Measurements from ENCODE around the gene PRR13.
A peak's percentile ranks its signal among the peaks of the same experiment; 100 is the strongest.
"Not testable (repeated sequence)": the region's sequence is repeated elsewhere in the genome, so short reads cannot be mapped to it uniquely, and the experiment has no call there.

The PRR13 gene, protein sequence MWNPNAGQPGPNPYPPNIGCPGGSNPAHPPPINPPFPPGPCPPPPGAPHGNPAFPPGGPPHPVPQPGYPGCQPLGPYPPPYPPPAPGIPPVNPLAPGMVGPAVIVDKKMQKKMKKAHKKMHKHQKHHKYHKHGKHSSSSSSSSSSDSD

GRCh38 chr12:53441040-53441833 is at the start of gene PRR13:
PRR13 (plus strand) TSS chr12:53441734; CDS start chr12:53442715, 981 bp downstream.
- DNase-seq: peak; percentile 99

DNA sequence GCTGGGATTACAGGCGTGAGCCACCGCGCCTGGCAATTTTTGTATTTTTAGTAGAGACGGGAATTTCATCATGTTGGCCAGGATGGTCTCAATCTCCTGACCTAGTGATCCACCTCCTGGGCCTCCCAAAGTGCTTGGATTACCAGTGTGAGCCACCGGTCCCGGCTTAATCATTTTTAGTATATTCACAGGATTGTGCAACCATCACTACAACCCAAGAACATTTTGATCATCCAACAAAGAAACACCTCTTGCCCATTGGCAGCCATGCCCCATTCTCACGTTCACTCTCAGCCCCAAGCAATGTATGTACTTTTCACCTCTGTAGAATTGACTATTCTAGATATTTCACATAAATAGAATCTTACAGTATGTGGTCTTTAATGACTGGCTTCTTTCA is 41.6 kb upstream of the PRR13 start:
- DNase-seq: no peak

- not testable (repeated sequence) for DNase-seq
Measured at GRCh38 chr12:53402351-53402750, 39.2 kb upstream of the PRR13 start.

DNA sequence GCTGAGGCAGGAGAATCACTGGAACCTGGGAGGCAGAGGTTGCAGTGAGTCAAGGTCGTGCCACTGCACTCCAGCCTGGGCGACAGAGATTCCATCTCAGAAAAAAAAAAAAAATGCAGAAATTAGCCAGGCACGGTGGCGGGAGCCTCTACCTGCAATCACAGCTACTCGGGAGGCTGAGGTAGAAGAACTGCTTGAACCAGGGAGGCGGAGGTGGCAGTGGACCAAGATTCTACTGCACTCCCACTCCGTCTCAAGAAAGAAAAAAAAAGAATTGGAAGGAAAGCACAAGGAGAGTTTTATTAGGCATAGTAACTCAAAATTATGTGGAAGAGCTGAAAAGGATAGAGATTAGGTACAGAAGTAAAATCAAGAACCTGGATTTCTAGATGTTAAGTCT is 38.7 kb upstream of the PRR13 start:
- DNase-seq: no peak

DNA sequence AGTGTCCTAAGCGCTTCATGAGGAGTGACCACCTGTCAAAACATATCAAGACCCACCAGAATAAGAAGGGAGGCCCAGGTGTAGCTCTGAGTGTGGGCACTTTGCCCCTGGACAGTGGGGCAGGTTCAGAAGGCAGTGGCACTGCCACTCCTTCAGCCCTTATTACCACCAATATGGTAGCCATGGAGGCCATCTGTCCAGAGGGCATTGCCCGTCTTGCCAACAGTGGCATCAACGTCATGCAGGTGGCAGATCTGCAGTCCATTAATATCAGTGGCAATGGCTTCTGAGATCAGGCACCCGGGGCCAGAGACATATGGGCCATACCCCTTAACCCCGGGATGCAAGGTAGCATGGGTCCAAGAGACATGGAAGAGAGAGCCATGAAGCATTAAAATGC is 30.6 kb upstream of the PRR13 start:
- no peak for DNase-seq

- no peak for DNase-seq
Measured at GRCh38 chr12:53413485-53414204, 27.9 kb upstream of the PRR13 start.

GRCh38 chr12:53414756-53415417 is 26.6 kb upstream of the PRR13 start:
- no peak for DNase-seq

GRCh38 chr12:53415752-53416389 is 25.7 kb upstream of the PRR13 start:
- not testable (repeated sequence) for DNase-seq

DNA sequence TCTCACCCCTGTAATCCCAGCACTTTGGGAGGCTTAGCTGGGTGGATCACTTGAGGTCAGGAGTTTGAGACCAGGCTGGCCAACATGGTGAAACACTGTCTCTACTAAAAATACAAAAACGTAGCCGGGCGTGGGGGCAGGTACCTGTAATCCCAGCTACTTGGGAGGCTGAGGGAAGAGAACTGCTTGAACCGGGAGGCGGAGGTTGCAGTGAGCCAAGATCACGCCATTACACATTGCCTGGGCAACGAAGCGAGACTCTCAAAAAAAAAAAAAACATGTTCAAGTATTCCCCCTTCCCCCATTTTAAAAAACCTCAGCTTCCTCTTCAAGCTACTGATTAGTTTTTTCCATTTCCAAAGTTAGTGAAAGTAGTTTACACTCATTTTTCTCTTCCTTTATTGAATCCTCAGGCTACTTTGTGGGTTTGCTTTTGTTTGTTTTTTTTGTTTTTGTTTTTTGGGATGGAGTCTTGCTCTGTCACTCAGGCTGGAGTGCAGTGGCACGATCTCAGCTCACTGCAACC is 24.2 kb upstream of the PRR13 start:
- not testable (repeated sequence) for DNase-seq

DNA sequence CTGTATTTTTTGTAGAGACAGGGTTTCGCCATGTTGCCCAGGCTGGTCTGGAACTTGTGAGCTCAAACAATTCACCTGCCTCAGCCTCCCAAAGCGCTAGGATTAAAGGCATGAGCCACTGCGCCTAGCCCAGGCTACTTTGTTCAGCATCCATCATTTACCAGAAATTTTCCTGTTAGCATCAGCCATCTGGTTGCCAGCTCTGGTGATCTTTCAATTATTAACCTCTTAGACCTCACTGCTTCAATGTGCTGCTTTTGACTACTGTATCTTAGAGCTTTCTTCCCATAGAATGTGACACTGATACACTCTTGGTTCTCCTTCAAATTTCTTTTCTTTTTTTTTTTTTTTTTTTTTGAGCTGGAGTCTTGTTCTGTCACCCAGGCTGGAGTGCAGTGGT is 23.3 kb upstream of the PRR13 start:
- DNase-seq: no peak

DNA sequence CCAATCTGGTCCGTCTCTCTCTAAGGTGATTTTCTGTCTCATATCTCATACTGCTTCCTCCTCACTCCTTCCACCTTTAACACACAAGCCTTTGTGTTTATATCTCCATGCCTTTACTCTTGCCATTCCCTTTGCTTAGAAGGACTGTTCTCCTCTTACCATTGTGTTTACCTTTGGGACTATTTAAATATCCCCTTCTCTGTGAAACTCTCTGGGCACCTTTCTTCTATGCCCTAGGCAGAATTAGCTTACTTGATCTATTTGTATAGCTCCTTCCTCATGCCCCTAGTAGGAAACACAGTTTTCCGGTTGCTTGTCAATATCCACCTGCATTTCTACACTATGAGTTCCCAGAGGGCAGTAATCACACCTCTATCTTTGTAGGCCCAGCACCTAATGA is 21.8 kb upstream of the PRR13 start:
- DNase-seq: no peak

GRCh38 chr12:53422247-53422646 is 19.3 kb upstream of the PRR13 start:
- DNase-seq: not testable (repeated sequence)

DNA sequence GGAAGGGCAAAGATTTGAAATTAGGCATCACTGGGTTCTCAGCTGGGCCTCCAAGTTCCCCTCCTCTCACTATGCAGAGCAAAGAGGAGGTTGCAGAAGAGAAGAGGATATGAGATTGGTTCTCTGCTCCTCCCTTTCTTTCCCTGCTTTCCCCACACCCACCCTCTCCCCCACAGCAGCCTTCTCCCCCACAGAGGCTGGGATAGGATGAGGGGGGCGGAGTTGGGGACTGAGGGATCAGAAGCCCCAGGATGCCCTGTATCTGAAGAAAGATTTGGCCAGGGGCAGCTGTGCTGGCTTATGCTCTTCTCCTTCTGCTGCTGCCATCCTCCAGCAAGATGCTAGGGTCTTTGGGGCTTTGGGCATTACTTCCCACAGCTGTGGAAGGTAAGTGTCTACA is 17.9 kb upstream of the PRR13 start, which contains the start of gene AMHR2:
AMHR2 (plus strand) TSS at position 259 of the 400 bp plus-strand sequence; CDS start at position 339, 80 bp downstream.
- no peak for DNase-seq

- no peak for DNase-seq
Measured at GRCh38 chr12:53424626-53425514, 16.7 kb upstream of the PRR13 start.

DNA sequence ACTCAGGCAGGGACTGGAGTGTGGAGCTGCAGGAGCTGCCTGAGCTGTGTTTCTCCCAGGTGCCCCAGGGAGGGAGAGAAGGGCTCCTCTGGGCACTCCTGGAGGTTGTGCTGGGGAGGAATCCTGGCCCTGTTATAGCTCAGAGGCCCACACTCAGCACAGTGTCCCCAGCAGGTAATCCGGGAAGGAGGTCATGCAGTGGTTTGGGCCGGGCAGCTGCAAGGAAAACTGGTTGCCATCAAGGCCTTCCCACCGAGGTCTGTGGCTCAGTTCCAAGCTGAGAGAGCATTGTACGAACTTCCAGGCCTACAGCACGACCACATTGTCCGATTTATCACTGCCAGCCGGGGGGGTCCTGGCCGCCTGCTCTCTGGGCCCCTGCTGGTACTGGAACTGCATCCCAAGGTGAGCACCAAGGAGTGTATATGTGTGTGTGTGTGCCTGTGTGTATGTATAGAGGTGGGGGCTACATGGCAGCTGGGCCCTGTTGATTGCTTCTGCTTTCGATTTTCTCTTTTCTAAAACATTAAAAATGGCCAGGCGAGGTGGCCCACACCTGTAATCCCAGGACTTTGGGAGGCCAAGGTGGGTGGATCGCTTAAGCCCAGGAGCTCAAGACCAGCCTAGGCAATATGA is 15.9 kb upstream of the PRR13 start:
- DNase-seq: no peak

GRCh38 chr12:53427905-53428594 is 13.5 kb upstream of the PRR13 start:
- no peak for DNase-seq

DNA sequence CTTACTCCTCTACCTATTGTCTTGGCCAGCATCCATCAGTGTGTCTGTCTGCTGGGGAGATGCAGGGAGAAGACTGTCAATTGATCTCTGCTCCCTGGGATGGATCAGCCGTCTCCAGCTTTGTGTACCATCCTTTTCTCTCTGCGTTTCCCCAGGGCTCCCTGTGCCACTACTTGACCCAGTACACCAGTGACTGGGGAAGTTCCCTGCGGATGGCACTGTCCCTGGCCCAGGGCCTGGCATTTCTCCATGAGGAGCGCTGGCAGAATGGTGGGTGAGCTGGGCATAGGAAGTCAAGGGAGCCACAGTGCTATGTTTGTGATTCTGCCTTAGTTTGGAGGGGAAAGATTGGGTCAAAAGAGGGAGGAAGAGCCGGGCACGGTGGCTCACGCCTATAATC is 12.8 kb upstream of the PRR13 start:
- no peak for DNase-seq

DNA sequence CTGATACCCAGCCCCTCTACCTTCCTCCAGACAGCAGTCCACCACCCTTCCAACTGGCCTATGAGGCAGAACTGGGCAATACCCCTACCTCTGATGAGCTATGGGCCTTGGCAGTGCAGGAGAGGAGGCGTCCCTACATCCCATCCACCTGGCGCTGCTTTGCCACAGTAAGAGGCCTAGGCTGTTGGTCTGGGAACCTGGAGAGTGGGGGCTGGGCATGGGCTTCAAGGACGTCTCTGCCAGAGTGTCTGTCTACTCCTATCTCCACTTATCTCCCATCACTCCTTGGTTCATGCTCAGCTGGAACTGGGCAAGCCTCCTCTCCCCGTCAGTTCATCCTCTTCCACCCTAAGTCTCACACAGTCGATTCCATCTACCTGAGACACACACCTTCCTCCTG is 11.4 kb upstream of the PRR13 start:
- no peak for DNase-seq

- no peak for DNase-seq
Measured at GRCh38 chr12:53431187-53431586, 10.3 kb upstream of the PRR13 start.

- DNase-seq: not testable (repeated sequence)
Measured at GRCh38 chr12:53435326-53435725, 6.2 kb upstream of the PRR13 start.

Data from femur (tissue), 1 donor.